ENCODE measurements around the gene MTREX. TPM values are rescaled to one million over a fixed set of nuclear protein-coding genes. Genes with fewer than 3 reads are reported as not detected.

The MTREX gene
- total and polyA plus RNA-seq, 2 of the 8 experiments (the other 6 are each of a cell fraction or from before 2014, with no cell fraction given) = 16.0 to 130 TPM

- ChIA-PET CTCF (ENCODE audit: partially characterized antibody) (interaction anchor here (0.6 to 1.5 kb wide), 4 partner anchors 9 to 853 kb away, joined by 3 to 6 read pairs (median 3); no protein-coding TSS in a partner anchor), POLR2A (ENCODE audit: partially characterized antibody) (interaction anchor here (0.7 to 1.1 kb wide), 2 partner anchors 9 to 300 kb away, joined by 3 read pairs; no protein-coding TSS in a partner anchor)
- H3K27ac ChIP-seq (ENCODE audit: low read depth, low read length) = no peak overlapping the region
- TF ChIP-seq USF2 (IDR thresholded peaks at IDR 0.05; ENCODE audit: low read length) = no peak
- 88% methylated on average over 1 of the region's 1 CpG; no CpG with 5 or more reads in 1 of the 2 experiments for WGBS, 2 experiments (ENCODE audit: extremely low coverage in 1 of 2, insufficient coverage in 1 of 2, insufficient read length in 1 of 2, insufficient replicate concordance in 2 of 2, low coverage in 1 of 2, low lambda C conversion rate in 2 of 2, missing lambda C conversion rate in 1 of 2)
- H3K9ac ChIP-seq (replicated peaks in 1 of 4; ENCODE audit: extremely low read depth in 1 of 4, low read depth in 3 of 4, low read length in 3 of 4) = no peak overlapping the region
- H2BK12ac ChIP-seq (ENCODE audit: low read depth, low read length) = no peak overlapping the region
- H3K14ac ChIP-seq (ENCODE audit: insufficient read length) = no peak overlapping the region
- H3K79me2 ChIP-seq (ENCODE audit: control insufficient read depth in 1 of 2, insufficient read depth in 2 of 2, low read length in 2 of 2) = no peaks in the 10 kb centered on the region
- H2AK5ac ChIP-seq (ENCODE audit: low read depth, low read length) = no peak overlapping the region
- no peak overlapping the region for H3K18ac ChIP-seq (ENCODE audit: extremely low read depth, low read length)
- peaks cover 0 to 3% (median 0%) of the 10 kb centered on the region in 4 experiments; a peak in 1 of 7 replicates for H3K4me1 ChIP-seq (replicated peaks in 1 of 4; ENCODE audit: control insufficient read depth in 3 of 4, insufficient read depth in 4 of 4, low read length in 3 of 4)
- no peak overlapping the region for H2AFZ ChIP-seq (ENCODE audit: low read length)
- no peaks in the 10 kb centered on the region for H3K79me1 ChIP-seq (ENCODE audit: low read depth, low read length)
- no peak overlapping the region for H2BK15ac ChIP-seq (ENCODE audit: low read length)
- H4K5ac ChIP-seq (ENCODE audit: insufficient read length, low read depth, low read length) = no peak overlapping the region
- H2BK120ac ChIP-seq (replicated peaks; ENCODE audit: low read depth, low read length) = no peak overlapping the region
- FAIRE-seq (no peak), DNase-seq (ENCODE audit: low read depth in 1 of 2, low spot score in 2 of 2) (no peak)
- no peak overlapping the region for H3K4me2 ChIP-seq (ENCODE audit: insufficient read depth in 1 of 2, low read depth in 2 of 2, low read length in 2 of 2)
- no peak overlapping the region for H4K8ac ChIP-seq (ENCODE audit: extremely low read depth, insufficient read depth, low read length)
- no peak overlapping the region for H3K4me3 ChIP-seq (ENCODE audit: extremely low read depth in 1 of 4, insufficient read depth in 2 of 4, low read depth in 3 of 4, low read length in 4 of 4)
- no peak overlapping the region for H4K91ac ChIP-seq (replicated peaks; ENCODE audit: insufficient read length, low read length)
- no peak overlapping the region for H3K23ac ChIP-seq (ENCODE audit: insufficient read length)
- H3K56ac ChIP-seq (replicated peaks; ENCODE audit: insufficient read length, low read depth, low read length) = no peak overlapping the region
- H4K20me1 ChIP-seq (replicated peaks in 1 of 2; ENCODE audit: control insufficient read depth in 1 of 2, insufficient read depth in 2 of 2, low read length in 2 of 2) = no peaks in the 10 kb centered on the region
- H3K4ac ChIP-seq (replicated peaks; ENCODE audit: insufficient read length, low read depth, low read length) = no peak overlapping the region
- H3K27me3 ChIP-seq (replicated peaks in 1 of 4; ENCODE audit: control insufficient read depth in 3 of 4, extremely low read depth in 1 of 4, insufficient read depth in 3 of 4, low read length in 3 of 4) = no peaks in the 10 kb centered on the region
- H2BK5ac ChIP-seq (ENCODE audit: low read depth, low read length) = no peak overlapping the region
- H3K36me3 ChIP-seq (ENCODE audit: control insufficient read depth in 2 of 4, insufficient read depth in 4 of 4, low read length in 3 of 4) = peaks cover 4 to 49% (median 26%) of the 10 kb centered on the region in 4 experiments; a peak in 7 of 8 replicates
- peaks cover 11 to 13% of the 10 kb centered on the region in 2 experiments for H3K9me3 ChIP-seq (ENCODE audit: insufficient read depth in 2 of 2, low read depth in 1 of 2, low read length in 1 of 2)
- H3K23me2 ChIP-seq (ENCODE audit: low read depth, low read length) = no peaks in the 10 kb centered on the region
- no peak overlapping the region for H2BK20ac ChIP-seq (ENCODE audit: low read length)
Measured at GRCh38 chr5:55392669-55393068, 84.9 kb downstream of the MTREX start.
